NB4 (cell line): ENCODE measurements around the gene TSKU.

Source experiments
- CTCF ChIP-seq: IDR thresholded peaks from one replicate; pipeline ENCODE4 v1.5.1; 2012; ENCODE audit warnings: low read depth, low read length
- POLR2A ChIP-seq: IDR thresholded peaks from 2 replicates; pipeline ENCODE4 v1.6.1; 2011; ENCODE audit warnings: mild to moderate bottlenecking; ENCODE audit not compliant: insufficient read length; ENCODE audit errors: extremely low read depth

GRCh38 chr11:76832361-76832760, 49.2 kb downstream of the TSKU start:
- TF ChIP-seq POLR2A (no peak), CTCF (no peak)
